Adipose tissue (tissue), 3 donors: Measurements from ENCODE around the gene PPP1R9A. TPM values are rescaled to one million over a fixed set of nuclear protein-coding genes. Genes with fewer than 3 reads are reported as not detected.

Source experiments
- H3K27ac ChIP-seq: one replicate; pipeline ENCODE4 v1.5.1; 2013; ENCODE audit warnings: low read depth, low read length
- WGBS, 3 donors: extraction: QIAGEN DNeasy Blood & Tissue Kit; methylation state at CpG; one replicate each; pipeline ENCODE4 v1.1.7; 2013; 5-methylcytosine and 5-hydroxymethylcytosine counted together
- polyA plus RNA-seq, 3 donors: library from polyadenylated mRNA; stranded (reverse); fragments of 200-250 nt; gene quantifications; one replicate each; pipeline ENCODE4 v1.2.3, GENCODE V29; 2013
- donor health status: healthy with polysubstance abuse.
- donor health status: Bipolar disorder and iron deficiency.
- donor health status: healthy.

Gene PPP1R9A
- polyA plus RNA-seq, 3 donors = 0.45 to 3.2 (median 0.85) TPM

DNA sequence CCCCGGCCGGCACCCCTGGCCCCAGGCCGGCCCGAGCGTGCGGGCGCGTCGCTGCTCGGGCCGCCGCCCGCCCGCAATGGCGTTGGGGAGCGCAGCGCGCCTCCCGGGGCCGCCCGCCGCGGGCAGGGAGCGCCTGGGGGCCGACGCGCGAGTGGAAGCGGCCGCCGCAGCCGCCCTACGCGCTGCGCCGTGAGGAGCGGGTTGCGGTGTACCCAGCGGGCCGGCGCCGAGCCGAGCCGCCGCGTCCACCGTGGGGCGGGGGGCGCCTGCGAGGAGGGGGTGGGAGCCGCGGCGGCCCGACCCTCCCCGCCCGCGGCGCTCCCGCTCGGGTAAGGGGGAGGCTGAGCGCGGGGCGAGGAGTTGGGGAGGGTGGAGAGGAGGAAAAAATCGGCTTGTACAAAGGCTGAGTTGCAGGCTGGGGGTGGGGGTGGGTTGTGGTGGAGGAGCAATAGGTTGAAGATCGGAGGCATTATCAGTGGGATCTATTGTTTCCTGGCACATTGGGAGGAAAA lies 473 bp downstream of the PPP1R9A start:
- H3K27ac ChIP-seq = no peak overlapping the region
- WGBS, 3 donors = 0 to 1% (median 0%) methylated on average over 37 to 65 of the region's 65 CpGs

DNA sequence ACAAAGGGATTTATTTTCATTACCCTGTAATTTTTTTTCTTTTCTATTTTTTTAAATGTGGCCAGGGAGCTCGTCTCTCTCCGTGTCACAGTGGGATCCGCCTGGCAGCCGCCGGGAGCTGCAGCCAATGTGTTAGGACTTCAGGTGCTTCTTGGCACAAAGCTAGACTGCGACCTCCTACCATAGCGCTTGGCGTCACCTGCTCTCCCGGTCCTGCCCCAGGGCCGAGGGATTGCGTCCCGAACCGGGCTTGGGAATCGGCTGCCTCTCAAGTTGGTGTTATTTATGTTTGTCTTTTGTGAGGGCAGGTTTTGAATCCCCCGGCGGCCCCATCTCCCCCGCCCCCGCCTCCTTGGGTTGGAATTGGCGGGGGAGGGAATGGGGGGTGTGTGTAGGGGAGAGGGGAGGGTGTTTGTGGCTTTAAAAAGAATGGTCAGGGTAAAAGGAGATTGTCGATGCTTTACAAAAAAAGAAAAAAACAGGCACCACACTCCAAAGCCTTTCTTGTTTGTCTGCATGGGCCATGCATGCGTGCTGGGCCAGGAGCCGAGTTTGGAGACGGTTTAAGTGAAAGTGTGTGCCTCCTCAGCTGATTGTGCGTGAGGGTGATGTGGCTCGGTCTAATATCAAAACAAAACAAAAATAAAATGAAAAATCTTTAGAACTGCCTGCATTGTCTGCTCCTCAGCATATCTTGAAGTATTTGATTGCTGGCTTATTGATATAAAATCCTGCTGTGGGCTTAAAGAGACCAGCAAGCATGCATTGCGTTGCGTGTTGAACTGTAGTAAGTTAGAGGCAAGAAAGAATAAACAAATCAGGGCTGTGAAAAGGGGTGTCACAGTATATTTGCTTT lies 1.2 kb downstream of the PPP1R9A start:
- 2 to 6% (median 5%) methylated on average over 27 of the region's 27 CpGs for WGBS, 3 donors
- no peak overlapping the region for H3K27ac ChIP-seq

DNA sequence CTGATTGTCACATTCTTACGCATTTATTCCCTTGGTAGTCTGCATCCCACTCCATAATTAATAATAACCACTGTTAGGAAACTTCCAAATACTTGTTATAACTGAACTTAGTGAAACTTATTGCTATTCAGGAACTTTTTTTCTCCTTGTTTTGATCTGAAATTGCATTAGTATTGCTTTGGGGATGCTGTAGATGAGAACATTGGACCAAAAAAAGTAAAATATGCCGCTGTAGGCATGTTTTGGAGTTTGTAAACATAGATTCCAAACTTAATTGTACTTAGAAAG lies 1.7 kb downstream of the PPP1R9A start:
- H3K27ac ChIP-seq = no peak overlapping the region
- WGBS, 3 donors = 43 to 70% (median 66%) methylated on average over 2 of the region's 2 CpGs

DNA sequence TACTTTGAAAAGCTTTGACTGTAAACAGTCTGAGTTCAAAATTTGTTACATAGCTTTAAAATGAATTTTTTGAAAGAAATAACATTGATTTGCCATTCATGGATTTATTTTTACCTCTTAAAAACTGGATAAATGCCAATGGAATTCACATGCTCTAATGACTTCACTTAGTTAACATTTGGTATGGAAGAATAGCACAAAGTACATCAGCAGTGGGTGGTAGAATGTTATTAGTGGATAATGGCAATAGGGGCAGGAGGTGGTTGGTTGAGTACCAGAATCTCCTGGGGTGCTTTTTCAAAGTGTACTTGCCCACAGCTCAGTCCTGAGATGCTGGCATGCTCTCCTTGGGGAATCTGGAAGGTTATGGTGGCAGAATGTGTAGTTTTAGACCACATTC lies 4.7 kb downstream of the PPP1R9A start:
- H3K27ac ChIP-seq = no peak overlapping the region

DNA sequence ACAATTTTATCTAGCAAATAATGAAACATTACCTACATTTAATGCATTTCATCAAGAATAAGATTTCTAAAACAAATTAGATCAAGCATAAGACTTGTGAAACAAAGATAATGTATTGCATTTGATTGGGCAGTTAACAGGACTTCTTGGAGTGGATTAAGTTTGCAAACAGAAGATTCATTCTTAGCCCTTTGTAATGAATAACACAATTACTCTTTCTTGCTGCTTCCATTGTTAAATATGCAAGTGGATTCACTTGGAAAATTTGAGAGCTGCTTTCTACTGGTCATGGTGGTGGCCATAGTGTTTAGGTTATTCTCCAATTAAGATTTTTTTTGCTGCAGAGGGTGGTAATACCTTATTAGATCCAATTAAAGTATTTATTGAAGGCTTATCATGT lies 6.0 kb downstream of the PPP1R9A start:
- no peak overlapping the region for H3K27ac ChIP-seq

DNA sequence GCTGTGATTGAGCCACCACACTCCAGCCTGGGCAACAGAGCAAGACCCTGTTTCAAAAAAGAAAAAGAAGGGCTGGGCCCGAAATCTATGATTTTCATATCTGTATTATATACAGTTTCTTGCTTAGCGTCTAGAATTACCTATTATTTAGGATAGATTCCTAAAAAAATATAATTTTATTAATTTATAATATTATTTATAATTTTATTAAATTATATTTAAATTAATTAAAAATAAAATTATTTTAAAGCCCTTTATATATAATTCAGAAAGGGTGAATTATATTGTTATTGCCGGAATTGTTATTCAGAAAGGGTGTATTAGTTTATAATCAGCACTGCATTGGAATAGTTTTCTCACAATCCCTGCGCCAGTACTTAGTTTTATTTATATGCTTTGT lies 14.5 kb downstream of the PPP1R9A start:
- 85 to 97% (median 97%) methylated on average over 4 of the region's 4 CpGs for WGBS, 3 donors
- no peak overlapping the region for H3K27ac ChIP-seq

DNA sequence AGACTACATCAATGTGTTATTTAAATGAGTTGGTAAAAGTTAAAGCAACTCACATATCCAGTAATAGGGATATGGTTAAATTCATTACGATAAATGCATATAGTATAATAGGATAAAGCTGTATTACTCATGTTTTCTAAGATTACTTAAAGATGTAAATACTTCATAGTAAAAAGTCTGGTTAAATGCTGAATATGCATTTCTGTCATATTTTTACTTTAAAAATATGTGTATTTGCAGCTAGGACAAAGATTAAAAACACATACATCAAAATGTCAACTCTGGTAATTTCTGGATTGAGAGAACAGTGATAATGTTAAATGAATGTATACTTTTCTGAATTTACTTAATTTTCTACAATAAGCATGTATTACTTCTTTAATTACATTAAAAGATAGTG lies 15.1 kb downstream of the PPP1R9A start:
- no peak overlapping the region for H3K27ac ChIP-seq
- 85 to 98% (median 91%) methylated on average over 1 of the region's 1 CpG for WGBS, 3 donors

DNA sequence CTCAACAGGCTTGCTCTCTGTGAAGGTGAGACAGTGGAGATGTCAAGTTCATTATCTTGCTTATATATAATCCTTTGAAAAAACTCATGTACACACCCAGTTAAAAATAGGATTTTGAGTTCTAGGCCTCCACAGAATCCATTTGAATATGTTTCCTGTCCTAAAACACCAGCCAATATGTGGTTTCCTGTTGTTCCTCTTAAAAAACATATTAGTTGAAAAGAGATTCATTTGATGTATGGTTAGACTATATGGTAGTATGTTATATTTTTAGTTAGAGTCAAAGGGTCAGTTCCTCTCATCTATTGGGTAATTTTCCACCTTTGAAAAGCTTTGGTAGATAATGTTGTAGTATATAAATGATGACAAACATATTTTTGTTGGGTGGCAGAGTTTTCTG lies 16.0 kb downstream of the PPP1R9A start:
- H3K27ac ChIP-seq = no peak overlapping the region

DNA sequence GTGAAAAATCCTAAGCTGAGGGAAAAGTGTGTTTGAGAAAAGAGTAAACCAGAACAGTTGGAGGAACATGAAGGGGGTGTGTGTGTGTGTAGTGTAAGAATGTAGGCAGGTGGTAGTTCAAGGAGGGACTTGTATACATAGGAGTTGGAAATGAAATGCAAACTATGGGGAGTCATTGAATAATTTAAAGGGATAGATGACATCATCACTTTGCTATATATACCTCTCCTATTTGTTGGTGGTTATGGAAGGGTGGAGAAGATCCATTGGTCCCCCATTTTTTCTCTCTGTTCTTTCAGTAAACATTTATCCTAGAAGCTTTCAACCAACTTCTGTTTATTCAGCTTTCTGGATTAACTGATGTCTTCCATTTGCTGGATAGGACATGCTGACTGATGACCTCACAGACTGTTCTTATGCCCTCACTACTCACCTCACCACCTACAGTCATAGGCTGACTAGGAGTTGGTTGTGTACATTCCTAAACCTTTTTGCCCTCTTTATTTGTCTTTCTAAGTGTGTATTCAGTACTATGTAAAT lies 20.8 kb downstream of the PPP1R9A start:
- H3K27ac ChIP-seq = no peak overlapping the region

DNA sequence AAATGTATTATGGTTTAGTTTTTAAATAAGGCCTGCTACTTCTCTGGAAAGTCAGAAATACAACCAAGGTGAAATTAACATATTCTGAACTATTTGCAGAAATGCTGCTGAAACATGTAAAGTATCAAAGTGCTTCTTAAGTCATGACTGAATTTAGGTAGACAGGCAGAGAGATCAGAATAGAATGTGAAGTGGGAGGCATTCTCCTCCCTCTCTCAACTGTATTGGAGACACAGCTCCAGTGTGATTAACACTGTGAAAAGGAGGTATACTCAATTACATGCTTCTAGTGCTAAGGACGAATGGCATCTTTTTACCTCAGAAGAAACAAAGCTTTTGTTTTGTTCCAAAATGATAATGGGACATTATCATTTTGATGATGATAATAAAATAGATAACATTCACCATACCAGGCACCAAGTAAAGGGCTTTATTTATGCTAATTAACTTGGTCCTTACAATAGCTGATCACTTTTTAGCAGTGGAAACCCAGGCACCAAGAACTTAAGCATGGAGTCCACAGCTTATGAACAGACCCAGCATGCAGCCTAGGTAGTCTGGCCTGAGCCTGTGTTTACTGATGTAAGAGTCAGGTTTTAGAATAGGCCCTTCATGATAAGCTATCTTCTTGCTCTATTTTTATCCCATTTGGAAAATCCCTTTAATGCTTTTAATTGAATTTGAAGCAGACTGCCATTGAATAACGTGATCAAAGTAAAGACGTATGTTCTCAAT lies 26.0 kb downstream of the PPP1R9A start:
- WGBS, 3 donors = 35 to 68% (median 59%) methylated on average over 3 of the region's 3 CpGs
- no peak overlapping the region for H3K27ac ChIP-seq

DNA sequence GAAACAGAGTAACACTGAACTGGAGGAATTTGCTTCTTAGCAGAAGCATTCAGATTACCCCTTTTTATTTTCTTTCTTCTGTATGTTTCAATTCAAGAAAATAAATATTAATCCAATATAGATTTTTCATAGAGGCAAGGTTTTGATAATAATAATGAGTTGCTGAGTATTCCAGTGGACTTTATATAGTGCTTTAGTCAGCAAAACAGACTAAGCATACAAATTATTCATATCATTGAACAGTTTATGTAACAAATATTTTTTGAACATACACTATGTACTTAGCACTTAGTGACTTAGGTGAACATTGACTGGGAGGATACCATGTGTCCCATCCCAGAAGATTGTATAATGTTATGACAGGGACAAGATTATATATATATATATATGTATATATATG lies 32.0 kb downstream of the PPP1R9A start:
- no peak overlapping the region for H3K27ac ChIP-seq

DNA sequence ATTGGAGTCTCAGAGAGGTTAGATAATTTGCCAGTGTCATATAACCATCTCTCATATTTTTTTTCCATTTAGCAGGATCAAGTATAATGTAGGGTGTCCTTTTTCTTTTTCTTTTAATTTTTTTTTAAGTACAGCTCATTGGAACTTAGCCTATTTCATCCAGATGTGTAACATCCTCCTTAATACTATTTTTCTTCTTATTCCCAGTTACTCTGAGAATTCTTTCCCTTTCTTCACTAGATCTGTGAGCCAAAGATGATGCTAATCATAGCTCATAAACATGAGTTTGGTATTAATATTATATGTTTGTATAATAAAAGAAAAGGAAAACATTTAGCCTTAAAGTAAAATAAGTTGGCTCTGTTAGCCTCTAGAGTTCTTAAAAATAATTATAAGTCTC lies 32.8 kb downstream of the PPP1R9A start:
- H3K27ac ChIP-seq = no peak overlapping the region

DNA sequence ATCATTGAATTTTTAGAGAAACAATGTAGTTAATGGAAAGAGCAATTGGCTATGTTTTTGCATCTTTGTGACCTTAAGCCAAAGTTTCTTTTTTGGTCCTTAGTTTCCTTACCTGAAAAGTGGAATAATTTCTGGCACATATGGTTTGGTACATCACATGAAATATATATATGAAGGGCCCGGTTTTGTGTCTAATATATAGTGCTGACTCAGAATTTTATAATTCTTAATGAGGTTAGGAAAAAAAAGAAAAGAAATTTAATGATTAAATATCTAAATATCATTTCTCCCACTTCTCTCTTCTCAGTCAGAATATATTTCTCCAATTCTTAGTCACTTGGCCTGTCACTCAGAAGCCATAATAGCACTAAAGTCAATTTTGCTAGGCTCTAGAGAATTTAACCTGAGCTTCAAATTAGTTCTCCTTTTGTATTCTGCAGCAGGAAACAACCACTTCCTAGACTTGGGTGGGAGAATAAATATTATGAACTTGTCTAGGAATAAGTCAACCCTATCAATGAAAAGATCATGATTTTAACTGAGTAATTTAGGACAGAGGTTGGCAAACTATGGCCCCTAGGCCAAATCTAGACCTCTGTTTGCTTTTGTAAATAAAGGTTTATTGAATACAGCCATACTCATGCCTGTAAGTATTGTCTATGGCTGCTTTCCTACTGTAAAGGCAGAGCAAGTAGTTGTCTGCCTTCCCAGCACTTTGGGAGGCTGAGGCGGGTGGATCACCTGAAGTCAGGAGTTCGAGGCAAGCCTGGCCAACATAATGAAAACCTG lies 34.6 kb downstream of the PPP1R9A start:
- 84 to 95% (median 86%) methylated on average over 3 of the region's 3 CpGs for WGBS, 3 donors
- H3K27ac ChIP-seq = no peak overlapping the region

DNA sequence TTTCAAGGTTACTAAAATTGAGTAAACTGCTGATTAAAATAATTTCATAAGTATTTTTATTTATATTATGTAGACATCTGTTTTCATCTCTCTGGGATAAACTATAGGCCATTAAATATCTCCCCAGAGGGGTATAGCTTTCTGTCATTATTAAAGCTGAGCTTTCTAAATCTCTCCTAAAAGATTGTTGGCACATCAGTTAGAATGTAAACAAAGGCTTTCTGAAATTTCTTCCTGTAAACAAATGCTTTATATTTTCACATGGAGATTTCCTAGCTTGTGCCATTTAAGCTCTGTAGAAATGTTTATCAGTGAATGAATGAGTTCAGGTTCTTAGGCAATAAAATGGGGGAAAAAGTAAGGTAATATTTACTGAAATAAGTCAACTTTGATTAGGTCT lies 35.7 kb downstream of the PPP1R9A start:
- no peak overlapping the region for H3K27ac ChIP-seq

DNA sequence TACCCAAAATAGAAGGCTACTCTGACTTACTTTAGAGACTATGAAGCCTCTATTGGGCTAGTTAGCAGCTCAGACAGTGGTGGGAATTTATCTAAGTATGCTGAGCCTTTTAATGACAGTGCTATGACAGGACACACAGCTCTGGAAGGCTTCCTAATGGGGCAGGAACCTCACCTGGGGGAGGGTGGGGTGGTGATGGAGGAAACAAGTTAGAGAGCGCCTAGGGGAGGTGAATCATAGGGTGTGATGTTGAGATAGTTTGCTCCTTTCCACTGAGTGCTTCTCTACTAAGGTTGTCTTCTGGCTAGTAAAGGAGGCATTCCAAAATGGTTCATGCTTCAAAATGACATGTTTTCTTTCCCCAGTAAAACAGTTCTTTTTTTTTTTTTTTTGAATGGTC lies 42.1 kb downstream of the PPP1R9A start:
- 82 to 94% (median 86%) methylated on average over 1 of the region's 1 CpG for WGBS, 3 donors

DNA sequence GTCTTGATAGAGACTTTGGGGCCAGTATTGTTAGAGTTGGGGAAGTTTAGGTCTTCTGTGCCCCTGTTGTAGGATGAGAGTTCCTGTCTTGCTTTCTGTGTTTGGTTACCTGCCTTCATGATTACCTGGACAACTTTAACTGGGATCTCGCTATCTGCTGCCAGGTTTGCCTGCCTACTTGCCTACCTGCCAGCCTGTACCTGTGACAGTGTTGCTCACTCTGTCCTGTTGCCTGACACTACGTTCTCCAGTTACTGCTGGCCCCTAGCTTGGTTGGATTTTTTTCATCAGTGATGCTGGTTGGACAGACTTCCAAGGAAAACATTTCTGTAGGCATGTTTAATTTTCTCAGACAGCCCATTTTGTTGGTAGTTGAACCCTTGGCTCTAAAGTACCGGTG lies 48.4 kb downstream of the PPP1R9A start:
- 51 to 94% (median 92%) methylated on average over 3 of the region's 3 CpGs for WGBS, 3 donors
- no peak overlapping the region for H3K27ac ChIP-seq

More for the DNA sequence above, 42.1 kb downstream of the PPP1R9A start:
- H3K27ac ChIP-seq = no peak overlapping the region

DNA sequence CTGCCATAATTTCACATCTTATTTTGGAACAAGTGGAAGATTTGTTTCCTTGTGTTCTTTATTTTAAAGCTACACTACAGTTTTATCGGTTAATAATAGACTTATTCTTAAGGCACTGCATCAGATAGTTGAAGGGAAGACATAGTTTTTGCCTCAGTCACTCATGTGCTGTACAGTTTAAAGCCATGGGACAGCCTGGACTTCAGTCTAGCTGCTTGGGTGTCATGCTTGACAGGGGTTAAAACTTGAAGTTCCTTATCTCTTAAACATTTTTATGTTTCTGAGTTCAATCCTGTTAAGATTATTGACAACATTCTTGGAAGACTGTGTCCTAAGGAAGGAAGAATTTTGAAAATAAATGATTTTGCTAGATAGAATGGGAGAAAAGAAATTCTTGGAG lies 49.7 kb downstream of the PPP1R9A start:
- no peak overlapping the region for H3K27ac ChIP-seq

DNA sequence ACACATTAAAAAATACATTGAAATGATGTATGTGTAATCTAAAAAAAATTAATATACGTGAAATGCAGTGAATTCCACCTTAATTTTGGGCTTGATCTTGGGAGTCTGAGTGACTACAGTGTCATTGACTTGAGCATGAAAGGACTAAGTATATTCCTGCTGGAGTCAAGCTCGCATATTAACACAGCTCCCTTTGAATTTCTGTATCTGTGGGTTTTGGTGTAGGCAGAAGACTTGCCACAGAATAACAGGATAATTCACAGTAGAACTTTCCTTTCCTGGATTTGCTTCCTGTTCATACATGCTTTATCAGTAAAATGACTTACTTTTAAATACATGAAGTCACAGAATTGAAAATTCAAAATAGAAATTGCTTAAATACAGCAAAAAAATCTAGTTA lies 55.3 kb downstream of the PPP1R9A start:
- H3K27ac ChIP-seq = no peak overlapping the region
- WGBS, 3 donors = 86 to 89% (median 87%) methylated on average over 2 of the region's 2 CpGs

More for the DNA sequence above, 49.7 kb downstream of the PPP1R9A start:
- WGBS, 3 donors = 77 to 92% (median 85%) methylated on average over 1 of the region's 1 CpG

DNA sequence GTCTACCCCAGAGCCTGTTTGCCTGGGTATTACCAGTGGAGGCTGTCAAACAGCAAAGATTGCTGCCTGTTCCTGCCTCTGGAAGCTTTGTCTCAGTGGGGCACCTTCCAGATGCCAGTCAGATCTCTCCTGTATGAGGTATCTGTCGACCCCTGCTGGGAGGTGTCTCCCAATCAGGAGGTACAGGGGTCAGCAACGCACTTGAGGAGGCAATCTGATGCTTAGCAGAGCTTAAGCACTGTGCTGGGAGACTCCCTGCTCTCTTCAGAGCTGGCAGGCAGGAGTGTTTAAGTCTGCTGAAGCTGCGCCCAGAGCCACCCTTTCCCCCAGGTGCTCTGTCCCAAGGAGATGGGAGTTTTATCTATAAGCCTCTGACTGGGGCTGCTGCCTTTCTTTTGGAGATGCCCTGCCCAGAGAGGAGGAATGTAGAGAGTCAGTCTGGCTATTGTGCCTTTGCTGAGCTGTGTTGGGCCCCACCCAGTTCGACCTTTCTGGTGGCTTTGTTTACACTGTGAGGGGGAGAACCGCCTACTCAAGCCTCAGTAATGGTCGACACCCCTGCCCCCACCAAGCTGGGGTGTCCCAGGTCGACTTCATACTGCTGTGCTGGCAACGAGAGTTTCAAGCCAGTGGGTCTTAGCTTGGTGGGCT lies 62.2 kb downstream of the PPP1R9A start:
- H3K27ac ChIP-seq = no peak overlapping the region
- WGBS, 3 donors = 60 to 71% (median 67%) methylated on average over 8 of the region's 8 CpGs
